ENCODE results near the gene LPAR1. TPM values are rescaled to one million over a fixed set of nuclear protein-coding genes. Genes with fewer than 3 reads are reported as not detected.
A peak's percentile ranks its signal among the peaks of the same experiment; 100 is the strongest.
"Not testable (repeated sequence)": the region's sequence is repeated elsewhere in the genome, so short reads cannot be mapped to it uniquely, and the experiment has no call there.

Gene LPAR1
- total RNA-seq, 1 donor from 2014 or later, result 8.5 TPM

DNA sequence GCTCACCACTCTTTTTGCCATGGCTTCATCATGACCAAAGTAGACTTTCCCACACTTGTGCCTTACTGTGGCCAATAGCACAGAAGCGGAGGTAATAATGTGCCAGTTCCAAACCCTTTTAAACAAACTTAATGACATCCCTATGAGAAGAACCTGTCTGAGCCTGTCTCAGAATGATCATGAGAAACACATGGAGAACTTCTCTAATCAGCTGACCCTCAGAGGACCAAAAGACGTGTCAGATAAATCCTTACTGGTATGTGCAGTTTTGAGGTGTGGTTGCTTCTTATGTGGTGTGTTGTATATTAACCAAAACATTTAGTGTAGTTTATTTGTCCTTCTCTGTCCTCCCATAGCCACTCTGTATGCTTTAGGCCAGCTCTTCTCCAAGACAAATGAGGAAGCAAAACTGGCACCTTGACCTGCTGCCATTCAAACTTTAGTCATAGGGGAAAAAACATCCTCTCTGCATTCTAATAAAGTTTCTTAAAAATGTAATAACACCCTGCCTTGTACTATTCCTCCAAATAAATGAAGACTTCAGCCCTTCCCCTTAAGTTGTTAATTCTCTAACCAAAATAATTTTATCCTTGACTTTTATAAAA, 200.8 kb downstream of the LPAR1 start:
- TF ChIP-seq, protein P1, sequence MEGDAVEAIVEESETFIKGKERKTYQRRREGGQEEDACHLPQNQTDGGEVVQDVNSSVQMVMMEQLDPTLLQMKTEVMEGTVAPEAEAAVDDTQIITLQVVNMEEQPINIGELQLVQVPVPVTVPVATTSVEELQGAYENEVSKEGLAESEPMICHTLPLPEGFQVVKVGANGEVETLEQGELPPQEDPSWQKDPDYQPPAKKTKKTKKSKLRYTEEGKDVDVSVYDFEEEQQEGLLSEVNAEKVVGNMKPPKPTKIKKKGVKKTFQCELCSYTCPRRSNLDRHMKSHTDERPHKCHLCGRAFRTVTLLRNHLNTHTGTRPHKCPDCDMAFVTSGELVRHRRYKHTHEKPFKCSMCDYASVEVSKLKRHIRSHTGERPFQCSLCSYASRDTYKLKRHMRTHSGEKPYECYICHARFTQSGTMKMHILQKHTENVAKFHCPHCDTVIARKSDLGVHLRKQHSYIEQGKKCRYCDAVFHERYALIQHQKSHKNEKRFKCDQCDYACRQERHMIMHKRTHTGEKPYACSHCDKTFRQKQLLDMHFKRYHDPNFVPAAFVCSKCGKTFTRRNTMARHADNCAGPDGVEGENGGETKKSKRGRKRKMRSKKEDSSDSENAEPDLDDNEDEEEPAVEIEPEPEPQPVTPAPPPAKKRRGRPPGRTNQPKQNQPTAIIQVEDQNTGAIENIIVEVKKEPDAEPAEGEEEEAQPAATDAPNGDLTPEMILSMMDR (conservative IDR thresholded peaks at IDR 0.05; ENCODE audit: low read depth, low read length), result no peak
- DNase-seq (ENCODE audit: low read depth), result no peak
- H3K4me3 ChIP-seq (ENCODE audit: low read depth, low read length), result no peak overlapping the region

DNA sequence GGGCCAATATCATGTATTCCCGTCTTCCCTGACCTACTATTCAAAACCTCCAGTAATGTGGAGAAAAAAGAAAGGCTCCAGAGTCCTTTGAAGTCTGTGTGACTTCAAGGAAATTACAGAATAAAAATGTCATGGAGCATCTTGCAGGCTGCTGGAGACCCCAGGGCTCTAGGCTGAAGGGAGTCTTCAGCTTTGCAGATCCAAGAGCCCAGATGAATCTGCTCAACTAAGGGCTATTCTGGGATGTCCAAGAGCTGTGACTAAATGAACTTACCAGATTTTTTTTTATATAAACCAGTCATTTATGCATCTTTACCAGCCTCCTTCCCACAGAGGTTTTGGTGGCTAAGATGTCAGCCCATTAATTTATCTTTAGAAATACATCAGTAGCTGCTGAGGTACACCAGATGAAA, 202.4 kb downstream of the LPAR1 start:
- TF ChIP-seq, protein P1 (conservative IDR thresholded peaks at IDR 0.05; ENCODE audit: low read depth, low read length), result no peak
- DNase-seq (ENCODE audit: low read depth), result no peak
- no peak overlapping the region for H3K4me3 ChIP-seq (ENCODE audit: low read depth, low read length)

DNA sequence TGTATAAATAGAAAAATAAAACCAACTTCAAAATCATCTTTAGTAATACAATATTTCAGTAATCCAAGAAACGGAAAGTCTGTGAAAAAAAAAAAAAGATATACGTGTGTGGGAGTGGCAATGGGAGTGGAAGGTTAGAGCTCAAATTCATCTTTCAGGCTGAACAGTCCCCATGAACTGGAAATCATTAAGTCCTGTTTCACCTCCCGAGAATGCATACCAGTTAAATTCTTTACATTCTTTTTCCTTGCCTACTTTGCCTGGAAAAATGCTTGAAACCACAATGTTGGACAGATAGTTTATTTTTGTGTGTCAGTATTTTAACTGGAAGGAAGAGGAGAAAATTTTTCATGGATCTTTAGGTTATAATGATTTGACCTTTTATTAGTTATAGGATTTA, 202.9 kb downstream of the LPAR1 start:
- peak; percentile 75 for DNase-seq (ENCODE audit: low read depth)
- TF ChIP-seq, protein P1 (conservative IDR thresholded peaks at IDR 0.05; ENCODE audit: low read depth, low read length), result no peak
- H3K4me3 ChIP-seq (ENCODE audit: low read depth, low read length), result no peak overlapping the region

DNA sequence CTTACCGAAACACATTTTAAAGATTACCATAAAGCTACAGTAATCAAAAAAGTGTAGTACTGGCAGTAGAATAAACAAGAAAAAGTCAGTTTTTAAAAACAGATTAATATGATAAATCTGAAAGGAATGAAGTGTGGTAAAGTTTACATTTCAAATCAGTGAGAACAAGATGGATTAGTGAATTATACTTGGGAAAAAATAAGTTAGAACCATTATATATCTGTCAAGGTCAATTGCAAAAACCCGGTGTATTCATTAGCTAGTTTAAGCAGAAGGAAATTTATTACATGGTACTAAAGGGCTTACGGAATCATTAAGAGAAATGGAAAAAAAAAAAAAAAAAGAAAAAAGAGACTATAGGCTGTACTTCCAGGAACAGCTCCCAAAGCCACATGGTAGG, 205.3 kb downstream of the LPAR1 start:
- no peak for DNase-seq (ENCODE audit: low read depth)
- H3K4me3 ChIP-seq (ENCODE audit: low read depth, low read length), result no peak overlapping the region
- TF ChIP-seq, protein P1 (conservative IDR thresholded peaks at IDR 0.05; ENCODE audit: low read depth, low read length), result no peak

DNA sequence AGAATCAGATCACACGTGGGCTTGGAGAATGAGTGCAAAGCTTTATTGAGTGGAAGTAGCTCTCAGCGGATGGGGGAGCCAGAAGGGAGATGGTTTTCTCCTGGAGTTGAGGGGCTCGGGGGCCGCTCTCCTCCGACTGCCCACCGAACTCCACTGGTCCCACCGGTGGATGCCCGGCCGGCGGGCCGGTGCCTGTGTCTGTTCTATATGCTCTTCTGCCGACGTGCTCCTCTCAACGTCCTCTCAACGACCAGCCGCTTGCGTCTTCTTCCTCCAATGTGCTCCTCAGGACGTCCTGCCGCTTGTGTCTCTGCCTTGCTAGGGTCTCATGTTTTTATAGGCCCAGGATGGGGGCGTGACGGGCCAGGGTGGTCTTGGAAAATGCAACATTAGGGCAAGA, 207.8 kb downstream of the LPAR1 start:
- no peak overlapping the region for H3K4me3 ChIP-seq (ENCODE audit: low read depth, low read length)
- no peak for DNase-seq (ENCODE audit: low read depth)
- TF ChIP-seq, protein P1 (conservative IDR thresholded peaks at IDR 0.05; ENCODE audit: low read depth, low read length), result no peak

DNA sequence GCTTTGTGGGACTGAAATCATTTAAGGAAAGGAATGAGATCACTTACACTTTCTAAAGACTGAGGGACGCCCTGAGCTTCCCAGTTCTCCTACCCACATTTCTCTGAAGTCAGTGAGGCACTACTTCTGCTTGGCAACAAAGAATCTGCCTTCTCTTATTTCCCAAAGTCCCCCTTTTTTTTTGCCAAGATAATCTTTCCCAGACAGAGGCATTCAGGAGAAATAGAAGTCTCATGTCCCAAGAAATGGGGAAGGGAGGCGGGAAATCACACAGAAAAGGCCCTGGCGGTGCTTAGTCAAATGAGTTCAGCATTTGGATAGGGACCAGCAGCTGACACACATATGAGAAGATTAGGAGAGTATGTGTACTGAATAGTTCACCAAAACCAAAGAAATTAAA, 210.0 kb downstream of the LPAR1 start:
- TF ChIP-seq, protein P1 (conservative IDR thresholded peaks at IDR 0.05; ENCODE audit: low read depth, low read length), result no peak
- H3K4me3 ChIP-seq (ENCODE audit: low read depth, low read length), result no peak overlapping the region
- DNase-seq (ENCODE audit: low read depth), result no peak

DNA sequence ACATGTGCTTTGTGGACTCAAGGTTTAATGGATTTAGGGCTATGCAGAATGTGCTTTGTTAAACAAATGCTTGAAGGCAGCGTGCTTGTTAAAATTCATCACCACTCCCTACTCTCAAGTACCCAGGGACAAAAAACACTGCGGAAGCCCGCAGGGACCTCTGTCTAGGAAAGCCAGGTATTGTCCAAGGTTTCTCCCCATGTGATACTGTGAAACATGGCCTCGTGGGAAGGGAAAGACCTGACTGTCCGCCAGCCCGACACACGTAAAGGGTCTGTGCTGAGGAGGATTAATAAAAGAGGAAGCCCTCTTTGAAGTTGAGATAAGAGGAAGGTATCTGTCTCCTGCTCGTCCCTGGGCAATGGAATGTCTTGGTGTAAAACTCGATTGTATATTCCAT, 211.9 kb downstream of the LPAR1 start:
- not testable (repeated sequence) for H3K4me3 ChIP-seq (ENCODE audit: low read depth, low read length); DNase-seq (ENCODE audit: low read depth)

Data from epithelial cell of proximal tubule (primary cell).